Measurements from ENCODE around the gene SMLR1.
"Not testable (repeated sequence)": the region's sequence is repeated elsewhere in the genome, so short reads cannot be mapped to it uniquely, and the experiment has no call there.

Gene SMLR1

GRCh38 chr6:130827247-130828149 is at the start of gene SMLR1:
SMLR1 (plus strand) TSS chr6:130827406; CDS start chr6:130827414, 8 bp downstream.
- no peak for DNase-seq

GRCh38 chr6:130778946-130779657 is 48.1 kb upstream of the SMLR1 start:
- DNase-seq, result no peak

- DNase-seq, result no peak
Measured at GRCh38 chr6:130779658-130780033, 47.6 kb upstream of the SMLR1 start.

- no peak for DNase-seq
Measured at GRCh38 chr6:130780122-130780521, 47.1 kb upstream of the SMLR1 start.

GRCh38 chr6:130781557-130781956 is 45.6 kb upstream of the SMLR1 start:
- no peak for DNase-seq

- DNase-seq, result no peak
Measured at GRCh38 chr6:130783416-130784107, 43.6 kb upstream of the SMLR1 start.

GRCh38 chr6:130787726-130788500 is 39.3 kb upstream of the SMLR1 start:
- no peak for DNase-seq

- no peak for DNase-seq
Measured at GRCh38 chr6:130788954-130789353, 38.3 kb upstream of the SMLR1 start.

GRCh38 chr6:130794010-130794697 is 33.1 kb upstream of the SMLR1 start:
- no peak for DNase-seq

- DNase-seq, result no peak
Measured at GRCh38 chr6:130794738-130795137, 32.5 kb upstream of the SMLR1 start.

- DNase-seq, result no peak
Measured at GRCh38 chr6:130796313-130796905, 30.8 kb upstream of the SMLR1 start.

GRCh38 chr6:130797061-130797460 is 30.1 kb upstream of the SMLR1 start:
- no peak for DNase-seq

- DNase-seq, result not testable (repeated sequence)
Measured at GRCh38 chr6:130801368-130801767, 25.8 kb upstream of the SMLR1 start.

GRCh38 chr6:130810307-130811030 is 16.7 kb upstream of the SMLR1 start:
- DNase-seq, result no peak

GRCh38 chr6:130811932-130812331 is 15.3 kb upstream of the SMLR1 start:
- no peak for DNase-seq

- no peak for DNase-seq
Measured at GRCh38 chr6:130814506-130814905, 12.7 kb upstream of the SMLR1 start.

GRCh38 chr6:130815200-130816071 is 11.8 kb upstream of the SMLR1 start:
- DNase-seq, result no peak

GRCh38 chr6:130822736-130823135 is 4.5 kb upstream of the SMLR1 start:
- DNase-seq, result no peak

- no peak for DNase-seq
Measured at GRCh38 chr6:130824978-130825694, 2.1 kb upstream of the SMLR1 start.

Data from NCI-H2081 treated with DMSO at 0.1 percent for 48 hours (cell line).